Muscle of back (tissue), 11 donors: Measurements from ENCODE around the gene SCAND1. TPM values are rescaled to one million over a fixed set of nuclear protein-coding genes. Genes with fewer than 3 reads are reported as not detected.

ENCODE experiments used
- DNase-seq, 3 donors: peaks; one replicate each; pipeline versions ENCODE4 v3.0.0 to v3.0.0-alpha.2; 2013
- polyA plus RNA-seq, 10 donors: library from polyadenylated mRNA; unstranded; fragments of 120-200 nt; gene quantifications; one replicate each; pipeline ENCODE4 v1.2.1, GENCODE V29; 2013; ENCODE audit not compliant: insufficient read length in 10 of 10

SCAND1 gene
- polyA plus RNA-seq, 10 donors, result 16.6 to 36.3 (median 21.0) TPM

DNA sequence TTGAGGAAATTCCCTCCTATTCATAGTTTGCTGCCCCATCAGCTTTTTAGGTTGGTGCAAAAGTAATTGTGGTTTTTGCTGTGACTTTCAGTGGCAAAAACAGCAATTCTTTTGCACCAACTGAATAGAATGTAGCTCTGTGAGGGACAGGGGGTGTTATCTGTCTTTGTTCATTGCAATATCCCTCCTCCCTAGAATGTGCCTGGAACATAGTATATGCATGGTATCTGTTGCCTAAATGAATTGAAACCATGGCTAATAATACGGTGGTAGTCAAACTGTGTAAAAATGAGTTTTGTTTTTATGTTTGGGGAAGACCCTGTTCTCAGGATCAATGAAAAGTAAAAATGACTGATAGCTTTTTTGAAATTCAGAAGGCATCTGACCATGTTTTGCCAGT, 45.1 kb downstream of the SCAND1 start:
- DNase-seq, result no peak

DNA sequence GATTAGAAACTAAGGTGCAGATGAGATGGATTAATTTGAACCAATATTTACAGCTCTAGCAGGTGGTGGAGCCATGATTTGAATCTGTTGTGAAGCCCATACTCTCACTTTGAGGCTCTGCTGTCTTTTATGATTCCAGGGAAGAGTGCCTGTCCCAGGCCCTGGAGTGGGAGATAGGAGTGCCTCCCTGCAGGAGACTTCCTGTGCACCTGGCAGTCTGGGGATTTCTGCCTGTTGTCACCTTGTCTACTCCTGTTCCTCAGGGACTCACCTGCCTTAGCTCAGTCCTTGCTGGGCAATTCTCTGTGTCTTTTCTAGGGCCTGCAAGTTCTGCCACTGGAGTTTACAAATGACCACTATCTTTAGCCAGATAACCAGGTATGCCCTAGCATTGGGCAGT, 46.3 kb downstream of the SCAND1 start:
- DNase-seq, result no peak

DNA sequence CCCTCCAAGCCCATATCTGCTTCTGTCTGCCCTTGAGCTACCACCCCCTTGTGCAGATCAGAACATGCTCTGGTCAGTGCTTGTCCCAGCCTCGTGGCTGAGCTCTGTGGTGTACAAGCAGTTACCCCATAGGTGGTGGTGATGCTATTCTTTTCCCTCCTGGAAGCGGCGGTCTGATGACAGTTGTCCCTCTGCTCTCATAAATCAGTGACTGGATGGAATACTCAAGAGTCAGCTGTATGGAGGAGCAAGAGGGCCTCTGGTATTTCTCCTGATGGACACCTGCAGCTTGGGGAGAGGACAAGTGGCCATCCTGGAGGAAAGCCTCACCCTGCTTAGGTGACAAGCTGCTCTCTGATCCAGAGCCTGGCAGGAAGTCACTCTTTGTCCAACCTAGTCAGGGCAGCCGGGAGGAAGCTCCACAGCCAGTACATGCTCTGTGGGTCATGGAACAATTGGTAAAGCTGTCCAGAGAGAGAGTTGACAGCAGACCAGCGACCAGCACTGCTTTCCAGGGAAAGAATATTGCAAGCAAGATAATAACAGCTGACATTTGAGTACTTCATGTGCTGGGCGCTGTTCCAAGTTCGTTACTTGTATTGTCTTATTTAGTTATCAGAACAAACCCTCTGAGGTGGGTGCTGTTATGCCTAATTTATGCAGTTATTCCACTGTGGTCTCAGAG, 47.1 kb downstream of the SCAND1 start:
- peak in 2 of 3 donors; percentile 9 for DNase-seq

DNA sequence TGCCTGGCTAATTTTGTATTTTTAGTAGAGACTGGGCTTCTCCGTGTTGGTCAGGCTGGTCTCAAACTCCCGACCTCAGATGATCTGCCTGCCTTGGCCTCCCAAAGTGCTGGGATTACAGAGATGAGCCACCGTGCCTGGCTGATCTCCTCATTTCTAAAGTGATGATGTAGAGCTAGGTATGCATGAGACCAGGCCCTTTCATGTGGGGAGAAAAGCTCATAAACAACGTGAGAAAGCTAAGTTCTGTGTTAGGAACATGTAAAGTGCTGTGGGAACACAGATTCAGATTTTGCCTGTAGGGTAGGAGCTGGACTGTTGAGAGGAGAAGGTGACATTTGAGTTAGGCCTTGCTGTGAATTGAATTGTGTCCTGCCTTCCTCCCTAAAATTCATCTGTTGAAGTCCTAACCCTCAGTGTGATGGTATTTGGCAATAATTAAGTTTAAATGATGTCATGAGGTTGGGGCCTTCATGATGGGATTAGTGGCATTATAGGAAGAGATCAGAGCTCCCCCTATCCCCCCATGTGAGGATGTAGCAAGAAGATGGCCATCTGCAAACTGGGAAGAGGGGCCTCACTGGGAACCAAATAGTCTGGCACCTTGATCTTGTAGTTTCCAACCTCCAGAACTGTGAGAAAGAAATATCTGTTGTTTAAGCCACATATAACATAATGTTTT, 49.2 kb downstream of the SCAND1 start:
- DNase-seq, result no peak

DNA sequence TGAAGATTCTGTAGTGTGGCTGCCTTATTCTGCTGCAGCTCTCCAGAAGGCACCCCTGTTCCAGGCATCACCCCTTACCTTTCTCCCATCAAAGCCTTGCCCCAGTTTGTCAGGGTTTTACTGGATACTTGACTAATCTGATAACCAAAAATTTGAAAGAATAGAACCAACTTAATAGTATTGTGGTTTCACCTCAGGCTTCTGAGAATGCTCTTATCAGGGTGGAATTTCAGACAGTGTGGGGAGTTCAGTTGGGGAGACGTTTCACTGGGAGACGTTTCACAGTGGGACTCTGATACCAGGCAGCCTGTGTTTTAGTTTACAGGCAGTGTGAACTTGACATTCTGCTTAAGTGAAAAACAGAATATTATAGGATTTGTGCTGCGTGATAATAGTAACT, 50.5 kb downstream of the SCAND1 start:
- no peak for DNase-seq

Other genes with a start within 250 kb of the SCAND1 start
- 100 to 1,000 TPM; 205 to 339 (median 281) TPM for gene RBM39, start 212.2 kb downstream of the SCAND1 start, polyA plus RNA-seq
- gene PHF20, start 182.5 kb downstream of the SCAND1 start, polyA plus RNA-seq, result 10 to 100 TPM; 22.8 to 35.7 (median 29.3) TPM
- gene CNBD2, start 14.1 kb upstream of the SCAND1 start, polyA plus RNA-seq, result under 1 TPM in 8 of 10 donors, not detected in 2; 0.16 to 0.88 (median 0.37) TPM
- 10 to 100 TPM; 23.1 to 32.1 (median 24.3) TPM for gene EPB41L1, start 200.2 kb upstream of the SCAND1 start, polyA plus RNA-seq